HL-60 (cell line): Measurements from ENCODE around the gene KRT6A.
A peak's percentile ranks its signal among the peaks of the same experiment; 100 is the strongest.

Experiments used
- DNase-seq, 2 experiments: peaks; one replicate each; pipeline ENCODE4 v3.0.0-alpha.2; 2010 to 2020; ENCODE audit warnings: low read depth in 1 of 2, low spot score in 1 of 2
- H3K27ac ChIP-seq: fragments of 250-450 bp; sonication (Bioruptor Pico); replicated peaks from 2 replicates; pipeline ENCODE4 v1.5.1; 2020; ENCODE audit warnings: mild to moderate bottlenecking, moderate library complexity
- H3K27me3 ChIP-seq: fragments of 250-450 bp; sonication (Bioruptor Pico); 2 replicates; pipeline ENCODE4 v1.5.1; 2021; ENCODE audit warnings: mild to moderate bottlenecking, moderate library complexity; ENCODE audit not compliant: insufficient read depth, poor library complexity, severe bottlenecking
- H3K4me3 ChIP-seq: replicated peaks from 2 replicates; pipeline ENCODE4 v1.5.1; 2011; ENCODE audit warnings: mild to moderate bottlenecking, control low read depth, low read length; ENCODE audit not compliant: insufficient read depth
- CTCF ChIP-seq: IDR thresholded peaks from one replicate; pipeline ENCODE4 v1.5.1; 2011; ENCODE audit warnings: low read length, control low read depth, inconsistent platforms; ENCODE audit not compliant: insufficient read depth
- GABPA ChIP-seq: IDR thresholded peaks from 2 replicates; pipeline ENCODE4 v1.6.1; 2012; ENCODE audit warnings: low read depth
- POLR2AphosphoS5 ChIP-seq: IDR thresholded peaks from 2 replicates; pipeline ENCODE4 v1.6.1; 2012; ENCODE audit warnings: low read depth
- SPI1 ChIP-seq: IDR thresholded peaks from 2 replicates; pipeline ENCODE4 v1.6.1; 2012; ENCODE audit warnings: low read depth, mild to moderate bottlenecking, borderline replicate concordance
- TF ChIP-seq, protein P1 (sequence below): IDR thresholded peaks from 2 replicates; pipeline ENCODE4 v1.6.1; 2012; ENCODE audit warnings: low read depth; ENCODE audit not compliant: insufficient replicate concordance

Gene KRT6A

GRCh38 chr12:52533686-52534470 lies 40.8 kb upstream of the KRT6A start:
- TF ChIP-seq SPI1 (no peak), CTCF (no peak), GABPA (no peak), POLR2AphosphoS5 (no peak)
- TF ChIP-seq, protein P1, sequence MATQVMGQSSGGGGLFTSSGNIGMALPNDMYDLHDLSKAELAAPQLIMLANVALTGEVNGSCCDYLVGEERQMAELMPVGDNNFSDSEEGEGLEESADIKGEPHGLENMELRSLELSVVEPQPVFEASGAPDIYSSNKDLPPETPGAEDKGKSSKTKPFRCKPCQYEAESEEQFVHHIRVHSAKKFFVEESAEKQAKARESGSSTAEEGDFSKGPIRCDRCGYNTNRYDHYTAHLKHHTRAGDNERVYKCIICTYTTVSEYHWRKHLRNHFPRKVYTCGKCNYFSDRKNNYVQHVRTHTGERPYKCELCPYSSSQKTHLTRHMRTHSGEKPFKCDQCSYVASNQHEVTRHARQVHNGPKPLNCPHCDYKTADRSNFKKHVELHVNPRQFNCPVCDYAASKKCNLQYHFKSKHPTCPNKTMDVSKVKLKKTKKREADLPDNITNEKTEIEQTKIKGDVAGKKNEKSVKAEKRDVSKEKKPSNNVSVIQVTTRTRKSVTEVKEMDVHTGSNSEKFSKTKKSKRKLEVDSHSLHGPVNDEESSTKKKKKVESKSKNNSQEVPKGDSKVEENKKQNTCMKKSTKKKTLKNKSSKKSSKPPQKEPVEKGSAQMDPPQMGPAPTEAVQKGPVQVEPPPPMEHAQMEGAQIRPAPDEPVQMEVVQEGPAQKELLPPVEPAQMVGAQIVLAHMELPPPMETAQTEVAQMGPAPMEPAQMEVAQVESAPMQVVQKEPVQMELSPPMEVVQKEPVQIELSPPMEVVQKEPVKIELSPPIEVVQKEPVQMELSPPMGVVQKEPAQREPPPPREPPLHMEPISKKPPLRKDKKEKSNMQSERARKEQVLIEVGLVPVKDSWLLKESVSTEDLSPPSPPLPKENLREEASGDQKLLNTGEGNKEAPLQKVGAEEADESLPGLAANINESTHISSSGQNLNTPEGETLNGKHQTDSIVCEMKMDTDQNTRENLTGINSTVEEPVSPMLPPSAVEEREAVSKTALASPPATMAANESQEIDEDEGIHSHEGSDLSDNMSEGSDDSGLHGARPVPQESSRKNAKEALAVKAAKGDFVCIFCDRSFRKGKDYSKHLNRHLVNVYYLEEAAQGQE: no peak
- Histone ChIP-seq H3K27me3 (no peaks in the 10 kb centered on the region), H3K4me3 (no peak overlapping the region), H3K27ac (no peak overlapping the region)
- DNase-seq: no peak

- DNase-seq: no peak
- no peak for TF ChIP-seq POLR2AphosphoS5
- TF ChIP-seq, protein P1: no peak
- TF ChIP-seq SPI1: no peak
- TF ChIP-seq CTCF: no peak
- no peak for TF ChIP-seq GABPA
- Histone ChIP-seq H3K27ac (no peak overlapping the region), H3K27me3 (no peaks in the 10 kb centered on the region), H3K4me3 (no peak overlapping the region)
Observed at GRCh38 chr12:52532636-52533035, 39.6 kb upstream of the KRT6A start.

GRCh38 chr12:52531566-52532300 lies 38.7 kb upstream of the KRT6A start:
- DNase-seq: peak; percentile 30 to 50
- TF ChIP-seq POLR2AphosphoS5: no peak
- no peak for TF ChIP-seq CTCF
- TF ChIP-seq SPI1: peak; percentile 92
- H3K27me3 ChIP-seq: no peaks in the 10 kb centered on the region

More at GRCh38 chr12:52531566-52532300, 38.7 kb upstream of the KRT6A start:
- Histone ChIP-seq H3K27ac (no peak overlapping the region), H3K4me3 (no peak overlapping the region)
